Retinal pigment epithelial cell (primary cell): ENCODE measurements around the gene PLD5.
"Not testable (repeated sequence)": the region's sequence is repeated elsewhere in the genome, so short reads cannot be mapped to it uniquely, and the experiment has no call there.

Source experiments
- DNase-seq: peaks from one replicate; pipeline ENCODE4 v3.0.0-alpha.2; 2010; ENCODE audit warnings: low read depth
- H3K4me3 ChIP-seq: 2 replicates; pipeline ENCODE4 v1.5.1; 2011; ENCODE audit warnings: mild to moderate bottlenecking, low read length, control low read depth, moderate library complexity
- CTCF ChIP-seq: conservative IDR thresholded peaks from 2 replicates; pipeline ENCODE4 v1.5.1; 2011; ENCODE audit warnings: low read depth, low read length, control low read depth, inconsistent platforms

The PLD5 gene

GRCh38 chr1:242318140-242318539 is 206.4 kb downstream of the PLD5 start:
- no peak for TF ChIP-seq CTCF
- H3K4me3 ChIP-seq = no peak overlapping the region
- DNase-seq = no peak

- H3K4me3 ChIP-seq, DNase-seq: not testable (repeated sequence)
Observed at GRCh38 chr1:242314865-242315264, 209.6 kb downstream of the PLD5 start.

GRCh38 chr1:242314085-242314649 is 210.3 kb downstream of the PLD5 start:
- DNase-seq = not testable (repeated sequence)

GRCh38 chr1:242308681-242309080 is 215.8 kb downstream of the PLD5 start:
- not testable (repeated sequence) for DNase-seq, H3K4me3 ChIP-seq

More at GRCh38 chr1:242314085-242314649, 210.3 kb downstream of the PLD5 start:
- H3K4me3 ChIP-seq = not testable (repeated sequence)

GRCh38 chr1:242293781-242294180 is 230.7 kb downstream of the PLD5 start:
- H3K4me3 ChIP-seq, DNase-seq: not testable (repeated sequence)

GRCh38 chr1:242288067-242288466 is 236.4 kb downstream of the PLD5 start:
- not testable (repeated sequence) for DNase-seq, H3K4me3 ChIP-seq

- H3K4me3 ChIP-seq, DNase-seq: not testable (repeated sequence)
Observed at GRCh38 chr1:242282758-242283485, 241.6 kb downstream of the PLD5 start.

GRCh38 chr1:242278406-242278805 is 246.1 kb downstream of the PLD5 start:
- DNase-seq, H3K4me3 ChIP-seq: not testable (repeated sequence)

- DNase-seq, H3K4me3 ChIP-seq: not testable (repeated sequence)
Observed at GRCh38 chr1:242276769-242277168, 247.7 kb downstream of the PLD5 start.

GRCh38 chr1:242267004-242267403 is 257.5 kb downstream of the PLD5 start:
- not testable (repeated sequence) for H3K4me3 ChIP-seq, DNase-seq

- H3K4me3 ChIP-seq, DNase-seq: not testable (repeated sequence)
Observed at GRCh38 chr1:242264419-242264818, 260.1 kb downstream of the PLD5 start.

- no peak overlapping the region for H3K4me3 ChIP-seq
- no peak for DNase-seq
- no peak for TF ChIP-seq CTCF
Observed at GRCh38 chr1:242245255-242245654, 279.2 kb downstream of the PLD5 start.

GRCh38 chr1:242243472-242243871 is 281.0 kb downstream of the PLD5 start:
- TF ChIP-seq CTCF = no peak
- no peak overlapping the region for H3K4me3 ChIP-seq
- DNase-seq = no peak
